Measurements from ENCODE around the gene ARSG. TPM values are rescaled to one million over a fixed set of nuclear protein-coding genes. Genes with fewer than 3 reads are reported as not detected.

ARSG gene
- total RNA-seq, 1 experiment from 2014 or later, result 7.9 TPM

- TF ChIP-seq USF2 (CRISPR knock-in tag; IDR thresholded peaks at IDR 0.05) (no peak), ZNF317 (CRISPR knock-in tag; IDR thresholded peaks at IDR 0.05; ENCODE audit: borderline replicate concordance, low read depth) (no peak), SP1 (CRISPR knock-in tag; conservative IDR thresholded peaks at IDR 0.05) (no peak), HMGA2 (CRISPR knock-in tag; IDR thresholded peaks at IDR 0.05) (no peak), NFE2L1 (CRISPR knock-in tag; IDR thresholded peaks at IDR 0.05) (no peak)
- TF ChIP-seq, protein P1, sequence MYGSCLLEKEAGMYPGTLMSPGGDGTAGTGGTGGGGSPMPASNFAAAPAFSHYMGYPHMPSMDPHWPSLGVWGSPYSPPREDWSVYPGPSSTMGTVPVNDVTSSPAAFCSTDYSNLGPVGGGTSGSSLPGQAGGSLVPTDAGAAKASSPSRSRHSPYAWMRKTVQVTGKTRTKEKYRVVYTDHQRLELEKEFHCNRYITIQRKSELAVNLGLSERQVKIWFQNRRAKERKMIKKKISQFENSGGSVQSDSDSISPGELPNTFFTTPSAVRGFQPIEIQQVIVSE (CRISPR knock-in tag; IDR thresholded peaks at IDR 0.05; ENCODE audit: borderline replicate concordance), result no peak
- TF ChIP-seq, protein P2, sequence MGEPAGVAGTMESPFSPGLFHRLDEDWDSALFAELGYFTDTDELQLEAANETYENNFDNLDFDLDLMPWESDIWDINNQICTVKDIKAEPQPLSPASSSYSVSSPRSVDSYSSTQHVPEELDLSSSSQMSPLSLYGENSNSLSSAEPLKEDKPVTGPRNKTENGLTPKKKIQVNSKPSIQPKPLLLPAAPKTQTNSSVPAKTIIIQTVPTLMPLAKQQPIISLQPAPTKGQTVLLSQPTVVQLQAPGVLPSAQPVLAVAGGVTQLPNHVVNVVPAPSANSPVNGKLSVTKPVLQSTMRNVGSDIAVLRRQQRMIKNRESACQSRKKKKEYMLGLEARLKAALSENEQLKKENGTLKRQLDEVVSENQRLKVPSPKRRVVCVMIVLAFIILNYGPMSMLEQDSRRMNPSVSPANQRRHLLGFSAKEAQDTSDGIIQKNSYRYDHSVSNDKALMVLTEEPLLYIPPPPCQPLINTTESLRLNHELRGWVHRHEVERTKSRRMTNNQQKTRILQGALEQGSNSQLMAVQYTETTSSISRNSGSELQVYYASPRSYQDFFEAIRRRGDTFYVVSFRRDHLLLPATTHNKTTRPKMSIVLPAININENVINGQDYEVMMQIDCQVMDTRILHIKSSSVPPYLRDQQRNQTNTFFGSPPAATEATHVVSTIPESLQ (CRISPR knock-in tag; IDR thresholded peaks at IDR 0.05), result no peak
Measured at GRCh38 chr17:68306819-68307218, 15.5 kb downstream of the ARSG start (continued).

GRCh38 chr17:68307443-68307842 lies 16.1 kb downstream of the ARSG start:
- DNase-seq (ENCODE audit: low spot score), result no peak
- H3K27me3 Mint-ChIP-seq (ENCODE audit: low read depth), result no peaks in the 10 kb centered on the region
- ATAC-seq, result no peak
- ChIA-PET POLR2A (no interaction called here), CTCF (interaction anchor here (1.0 kb wide), 1 partner anchor 129 kb away, joined by 3 read pairs; no protein-coding TSS in a partner anchor)
- no peak for TF ChIP-seq SP1 (CRISPR knock-in tag; conservative IDR thresholded peaks at IDR 0.05)
- TF ChIP-seq MXD4 (CRISPR knock-in tag; IDR thresholded peaks at IDR 0.05; ENCODE audit: borderline replicate concordance), result no peak
- TF ChIP-seq ZBTB43 (CRISPR knock-in tag; IDR thresholded peaks at IDR 0.05), result no peak
- TF ChIP-seq, protein P3, sequence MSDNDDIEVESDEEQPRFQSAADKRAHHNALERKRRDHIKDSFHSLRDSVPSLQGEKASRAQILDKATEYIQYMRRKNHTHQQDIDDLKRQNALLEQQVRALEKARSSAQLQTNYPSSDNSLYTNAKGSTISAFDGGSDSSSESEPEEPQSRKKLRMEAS (CRISPR knock-in tag; IDR thresholded peaks at IDR 0.05), result no peak
- TF ChIP-seq JUN (CRISPR knock-in tag; IDR thresholded peaks at IDR 0.05), result no peak
- TF ChIP-seq, protein P4, sequence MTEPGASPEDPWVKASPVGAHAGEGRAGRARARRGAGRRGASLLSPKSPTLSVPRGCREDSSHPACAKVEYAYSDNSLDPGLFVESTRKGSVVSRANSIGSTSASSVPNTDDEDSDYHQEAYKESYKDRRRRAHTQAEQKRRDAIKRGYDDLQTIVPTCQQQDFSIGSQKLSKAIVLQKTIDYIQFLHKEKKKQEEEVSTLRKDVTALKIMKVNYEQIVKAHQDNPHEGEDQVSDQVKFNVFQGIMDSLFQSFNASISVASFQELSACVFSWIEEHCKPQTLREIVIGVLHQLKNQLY (CRISPR knock-in tag; IDR thresholded peaks at IDR 0.05), result no peak
- no peak for TF ChIP-seq ZNF232 (CRISPR knock-in tag; IDR thresholded peaks at IDR 0.05)
- TF ChIP-seq, protein P5, sequence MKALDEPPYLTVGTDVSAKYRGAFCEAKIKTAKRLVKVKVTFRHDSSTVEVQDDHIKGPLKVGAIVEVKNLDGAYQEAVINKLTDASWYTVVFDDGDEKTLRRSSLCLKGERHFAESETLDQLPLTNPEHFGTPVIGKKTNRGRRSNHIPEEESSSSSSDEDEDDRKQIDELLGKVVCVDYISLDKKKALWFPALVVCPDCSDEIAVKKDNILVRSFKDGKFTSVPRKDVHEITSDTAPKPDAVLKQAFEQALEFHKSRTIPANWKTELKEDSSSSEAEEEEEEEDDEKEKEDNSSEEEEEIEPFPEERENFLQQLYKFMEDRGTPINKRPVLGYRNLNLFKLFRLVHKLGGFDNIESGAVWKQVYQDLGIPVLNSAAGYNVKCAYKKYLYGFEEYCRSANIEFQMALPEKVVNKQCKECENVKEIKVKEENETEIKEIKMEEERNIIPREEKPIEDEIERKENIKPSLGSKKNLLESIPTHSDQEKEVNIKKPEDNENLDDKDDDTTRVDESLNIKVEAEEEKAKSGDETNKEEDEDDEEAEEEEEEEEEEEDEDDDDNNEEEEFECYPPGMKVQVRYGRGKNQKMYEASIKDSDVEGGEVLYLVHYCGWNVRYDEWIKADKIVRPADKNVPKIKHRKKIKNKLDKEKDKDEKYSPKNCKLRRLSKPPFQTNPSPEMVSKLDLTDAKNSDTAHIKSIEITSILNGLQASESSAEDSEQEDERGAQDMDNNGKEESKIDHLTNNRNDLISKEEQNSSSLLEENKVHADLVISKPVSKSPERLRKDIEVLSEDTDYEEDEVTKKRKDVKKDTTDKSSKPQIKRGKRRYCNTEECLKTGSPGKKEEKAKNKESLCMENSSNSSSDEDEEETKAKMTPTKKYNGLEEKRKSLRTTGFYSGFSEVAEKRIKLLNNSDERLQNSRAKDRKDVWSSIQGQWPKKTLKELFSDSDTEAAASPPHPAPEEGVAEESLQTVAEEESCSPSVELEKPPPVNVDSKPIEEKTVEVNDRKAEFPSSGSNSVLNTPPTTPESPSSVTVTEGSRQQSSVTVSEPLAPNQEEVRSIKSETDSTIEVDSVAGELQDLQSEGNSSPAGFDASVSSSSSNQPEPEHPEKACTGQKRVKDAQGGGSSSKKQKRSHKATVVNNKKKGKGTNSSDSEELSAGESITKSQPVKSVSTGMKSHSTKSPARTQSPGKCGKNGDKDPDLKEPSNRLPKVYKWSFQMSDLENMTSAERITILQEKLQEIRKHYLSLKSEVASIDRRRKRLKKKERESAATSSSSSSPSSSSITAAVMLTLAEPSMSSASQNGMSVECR (CRISPR knock-in tag; IDR thresholded peaks at IDR 0.05; ENCODE audit: borderline replicate concordance), result no peak
- no peak for TF ChIP-seq ZNF532 (CRISPR knock-in tag; IDR thresholded peaks at IDR 0.05; ENCODE audit: borderline replicate concordance)
- TF ChIP-seq ETV6 (CRISPR knock-in tag; IDR thresholded peaks at IDR 0.05), result no peak
- no peak for TF ChIP-seq NFATC4 (CRISPR knock-in tag; IDR thresholded peaks at IDR 0.05)
- H3K36me3 Mint-ChIP-seq, result peaks cover 14% of the 10 kb centered on the region
- peaks cover 8% of the 10 kb centered on the region for H3K9me3 Mint-ChIP-seq
- H3K4me3 Mint-ChIP-seq, result no peak overlapping the region
- H3K27ac Mint-ChIP-seq, result no peak overlapping the region
- H3K4me1 Mint-ChIP-seq, result peaks cover 7% of the 10 kb centered on the region
